A673 (cell line): ENCODE data around the gene HRH2.

ENCODE experiments used
- CTCF ChIP-seq: fragments of 300-800, 200-600 bp; sonication (generic); conservative IDR thresholded peaks from 2 replicates; pipeline ENCODE4 v1.5.1; 2017; ENCODE audit warnings: low read depth, mild to moderate bottlenecking, antibody characterized with exemption, low read length, moderate library complexity, mixed read lengths
- EZH2 ChIP-seq: fragments of 200-600 bp; sonication (generic); IDR thresholded peaks from 2 replicates; pipeline ENCODE4 v1.6.1; 2017; ENCODE audit warnings: borderline replicate concordance, low read depth, mild to moderate bottlenecking, mixed read lengths, antibody characterized with exemption, low read length; ENCODE audit not compliant: poor library complexity, severe bottlenecking

GRCh38 chr5:175620527-175620926, 37.3 kb upstream of the HRH2 start:
- TF ChIP-seq EZH2 (no peak), CTCF (no peak)
